ENCODE data around the gene KNG1. TPM values are rescaled to one million over a fixed set of nuclear protein-coding genes. Genes with fewer than 3 reads are reported as not detected.
"Not testable (repeated sequence)": the region's sequence is repeated elsewhere in the genome, so short reads cannot be mapped to it uniquely, and the experiment has no call there.

The KNG1 gene
- total RNA-seq, 4 donors from 2014 or later, result not detected

DNA sequence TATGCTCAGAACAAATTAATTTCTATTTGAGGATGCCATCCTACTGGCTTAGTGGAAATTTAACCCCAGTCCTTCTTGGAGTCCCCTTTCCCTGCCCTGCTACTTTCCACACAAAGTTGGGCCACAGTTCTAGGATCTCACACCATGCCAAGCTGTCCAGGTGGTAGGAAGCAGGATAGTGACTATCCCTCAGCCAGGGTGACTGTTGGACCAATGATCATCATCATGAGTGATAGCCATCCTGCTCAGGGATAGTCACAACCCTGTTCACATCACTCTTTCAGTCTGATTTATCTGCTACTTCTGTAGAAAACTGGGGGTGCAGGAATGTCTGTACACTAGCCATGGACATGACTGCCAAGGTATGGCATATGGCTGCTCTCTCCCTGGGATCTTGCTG, 38.6 kb upstream of the KNG1 start:
- Histone ChIP-seq H3K27ac (no peak overlapping the region), H3K4me3 (no peak overlapping the region), H3K9me3 (no peaks in the 10 kb centered on the region), H3K4me1 (no peaks in the 10 kb centered on the region), H3K36me3 (no peaks in the 10 kb centered on the region), H3K27me3 (peaks cover 26% of the 10 kb centered on the region)
- ATAC-seq, result no peak
- TF ChIP-seq POLR2A (IDR thresholded peaks at IDR 0.05), result no peak
- TF ChIP-seq, protein P1, sequence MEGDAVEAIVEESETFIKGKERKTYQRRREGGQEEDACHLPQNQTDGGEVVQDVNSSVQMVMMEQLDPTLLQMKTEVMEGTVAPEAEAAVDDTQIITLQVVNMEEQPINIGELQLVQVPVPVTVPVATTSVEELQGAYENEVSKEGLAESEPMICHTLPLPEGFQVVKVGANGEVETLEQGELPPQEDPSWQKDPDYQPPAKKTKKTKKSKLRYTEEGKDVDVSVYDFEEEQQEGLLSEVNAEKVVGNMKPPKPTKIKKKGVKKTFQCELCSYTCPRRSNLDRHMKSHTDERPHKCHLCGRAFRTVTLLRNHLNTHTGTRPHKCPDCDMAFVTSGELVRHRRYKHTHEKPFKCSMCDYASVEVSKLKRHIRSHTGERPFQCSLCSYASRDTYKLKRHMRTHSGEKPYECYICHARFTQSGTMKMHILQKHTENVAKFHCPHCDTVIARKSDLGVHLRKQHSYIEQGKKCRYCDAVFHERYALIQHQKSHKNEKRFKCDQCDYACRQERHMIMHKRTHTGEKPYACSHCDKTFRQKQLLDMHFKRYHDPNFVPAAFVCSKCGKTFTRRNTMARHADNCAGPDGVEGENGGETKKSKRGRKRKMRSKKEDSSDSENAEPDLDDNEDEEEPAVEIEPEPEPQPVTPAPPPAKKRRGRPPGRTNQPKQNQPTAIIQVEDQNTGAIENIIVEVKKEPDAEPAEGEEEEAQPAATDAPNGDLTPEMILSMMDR (IDR thresholded peaks at IDR 0.05), result no peak
- TF ChIP-seq EP300 (IDR thresholded peaks at IDR 0.05), result no peak
- no peak for TF ChIP-seq POLR2AphosphoS5 (IDR thresholded peaks at IDR 0.05)

DNA sequence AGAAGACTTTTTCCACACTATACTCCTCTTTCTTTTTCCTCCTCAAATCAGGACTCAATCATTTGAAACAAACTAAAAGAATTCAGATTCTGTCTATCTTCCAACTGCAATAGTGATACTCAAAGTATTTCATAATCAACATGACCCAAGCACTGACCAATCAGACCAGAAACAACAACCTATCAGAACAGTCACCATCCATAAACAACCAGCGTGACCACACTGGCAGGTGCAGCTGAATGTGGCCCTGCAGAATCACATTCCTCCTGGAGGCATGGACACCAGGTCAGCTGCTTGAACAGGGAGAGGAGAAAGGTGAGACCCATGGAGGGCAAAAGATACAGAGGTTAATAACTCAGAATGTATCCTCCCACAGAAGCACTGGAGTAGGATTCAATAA, 38.0 kb upstream of the KNG1 start:
- H3K4me1 ChIP-seq, result no peaks in the 10 kb centered on the region
- peaks cover 27% of the 10 kb centered on the region for H3K27me3 ChIP-seq
- H3K9me3 ChIP-seq, result no peaks in the 10 kb centered on the region
- 44 to 50% methylated on average over 1 of the region's 1 CpG for WGBS, 2 donors (ENCODE audit: low coverage in 1 of 2)
- H3K4me3 ChIP-seq, result no peak overlapping the region
- H3K36me3 ChIP-seq, result no peaks in the 10 kb centered on the region
- TF ChIP-seq POLR2A (IDR thresholded peaks at IDR 0.05) (no peak), POLR2AphosphoS5 (IDR thresholded peaks at IDR 0.05) (no peak), EP300 (IDR thresholded peaks at IDR 0.05) (no peak)
- TF ChIP-seq, protein P1 (IDR thresholded peaks at IDR 0.05), result no peak
- ATAC-seq, result no peak
- no peak overlapping the region for H3K27ac ChIP-seq

DNA sequence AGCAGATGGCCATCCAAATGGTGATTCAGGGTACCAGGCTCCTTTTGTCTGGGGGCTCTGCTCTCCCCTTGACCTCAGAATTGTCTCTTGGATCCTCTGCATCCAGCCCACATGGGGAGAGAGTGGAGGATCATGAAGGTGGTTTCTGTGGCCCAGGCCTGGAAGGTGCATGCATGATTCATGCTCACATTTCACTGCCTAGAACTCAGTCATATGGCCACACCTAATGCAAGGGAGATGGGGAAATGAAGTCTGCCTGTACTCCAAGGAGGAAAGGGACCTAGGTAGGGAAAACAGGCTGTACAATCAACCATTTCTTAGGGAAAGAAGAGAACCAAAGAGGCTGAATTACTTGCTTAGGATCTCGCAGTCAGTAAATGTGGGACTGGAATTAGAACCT, 36.3 kb upstream of the KNG1 start:
- H3K27ac ChIP-seq, result no peak overlapping the region
- WGBS, 2 donors (ENCODE audit: low coverage in 1 of 2), result 71 to 100% methylated on average over 1 of the region's 1 CpG
- no peaks in the 10 kb centered on the region for H3K4me1 ChIP-seq
- no peak overlapping the region for H3K4me3 ChIP-seq
- no peaks in the 10 kb centered on the region for H3K36me3 ChIP-seq
- no peak for ATAC-seq
- no peaks in the 10 kb centered on the region for H3K9me3 ChIP-seq
- TF ChIP-seq EP300 (IDR thresholded peaks at IDR 0.05) (no peak), POLR2AphosphoS5 (IDR thresholded peaks at IDR 0.05) (no peak), POLR2A (IDR thresholded peaks at IDR 0.05) (no peak)
- TF ChIP-seq, protein P1 (IDR thresholded peaks at IDR 0.05), result no peak
- peaks cover 30% of the 10 kb centered on the region for H3K27me3 ChIP-seq

DNA sequence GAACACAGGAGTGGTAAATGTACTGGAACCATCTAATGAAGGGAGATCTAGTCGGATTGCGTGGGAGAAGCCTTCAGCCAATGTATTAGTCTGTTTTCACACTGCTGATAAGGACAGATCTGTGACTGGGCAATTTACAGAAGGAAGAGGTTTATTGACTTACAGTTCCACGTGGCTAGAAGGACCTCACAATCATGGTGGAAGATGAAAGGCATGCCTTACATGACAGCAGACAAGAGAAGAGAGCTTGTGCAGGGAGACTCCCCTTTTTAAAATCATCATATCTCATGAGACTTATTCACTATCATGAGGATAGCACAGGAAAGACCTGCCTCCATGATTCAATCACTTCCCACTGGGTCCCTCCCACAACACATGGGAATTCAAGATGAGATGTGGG, 34.3 kb upstream of the KNG1 start:
- no peak for ATAC-seq
- Histone ChIP-seq H3K4me1 (no peaks in the 10 kb centered on the region), H3K4me3 (no peak overlapping the region), H3K27me3 (peaks cover 24% of the 10 kb centered on the region), H3K36me3 (no peaks in the 10 kb centered on the region), H3K9me3 (no peaks in the 10 kb centered on the region), H3K27ac (no peak overlapping the region)
- TF ChIP-seq POLR2AphosphoS5 (IDR thresholded peaks at IDR 0.05), result no peak
- TF ChIP-seq, protein P1 (IDR thresholded peaks at IDR 0.05), result no peak
- no peak for TF ChIP-seq EP300 (IDR thresholded peaks at IDR 0.05)
- no peak for TF ChIP-seq POLR2A (IDR thresholded peaks at IDR 0.05)
- 0 to 73% methylated on average over 1 to 3 of the region's 3 CpGs for WGBS, 2 donors (ENCODE audit: low coverage in 1 of 2)

DNA sequence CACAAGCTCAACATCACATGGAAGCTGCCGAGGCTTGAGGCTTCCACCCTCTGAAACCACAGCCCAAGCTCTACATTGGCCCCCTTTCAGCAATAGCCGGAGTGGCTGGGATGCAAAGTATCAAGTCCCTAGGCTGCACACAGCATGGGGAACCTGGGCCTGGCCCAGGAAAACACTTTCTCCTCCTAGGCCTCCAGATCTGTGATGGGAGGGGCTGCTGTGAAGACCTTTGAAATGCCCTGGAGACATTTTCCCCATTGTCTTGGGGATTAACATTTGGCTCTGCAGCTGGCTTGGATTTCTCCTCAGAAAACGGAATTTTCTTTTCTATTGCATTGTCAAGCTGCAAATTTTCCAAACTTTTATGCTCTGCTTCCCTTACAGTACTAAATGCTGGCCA, 33.2 kb upstream of the KNG1 start:
- Histone ChIP-seq H3K36me3 (no peaks in the 10 kb centered on the region), H3K27ac (no peak overlapping the region), H3K4me1 (no peaks in the 10 kb centered on the region), H3K9me3 (no peaks in the 10 kb centered on the region), H3K4me3 (no peak overlapping the region), H3K27me3 (peaks cover 17% of the 10 kb centered on the region)
- 75% methylated on average over 1 of the region's 3 CpGs; no CpG with 5 or more reads in 1 of the 2 donors for WGBS, 2 donors (ENCODE audit: low coverage in 1 of 2)
- ATAC-seq, result no peak
- TF ChIP-seq EP300 (IDR thresholded peaks at IDR 0.05), result no peak
- TF ChIP-seq, protein P1 (IDR thresholded peaks at IDR 0.05), result no peak
- TF ChIP-seq POLR2AphosphoS5 (IDR thresholded peaks at IDR 0.05), result no peak
- TF ChIP-seq POLR2A (IDR thresholded peaks at IDR 0.05), result no peak

DNA sequence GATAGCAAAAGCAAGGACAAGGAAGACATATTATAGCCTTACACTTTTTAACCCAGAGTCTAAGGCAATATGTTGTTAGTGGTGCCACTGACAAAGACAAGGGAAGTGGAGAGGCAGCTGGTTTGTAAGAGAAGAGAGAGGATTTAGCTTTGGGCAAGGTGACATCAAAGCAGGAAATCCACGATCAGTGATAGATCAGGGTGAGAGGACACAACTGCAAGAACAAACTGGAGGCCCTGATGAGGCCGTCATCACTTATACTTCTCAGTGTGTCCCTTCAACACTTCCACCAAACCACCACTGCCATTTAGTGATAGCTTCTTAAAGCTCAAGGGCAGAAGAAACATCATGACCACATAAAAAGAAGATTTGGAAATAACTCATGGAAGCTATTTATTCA, 30.7 kb upstream of the KNG1 start:
- H3K27me3 ChIP-seq, result peaks cover 17% of the 10 kb centered on the region
- not testable (repeated sequence) for H3K27ac ChIP-seq, ATAC-seq, H3K4me3 ChIP-seq, H3K4me1 ChIP-seq, H3K36me3 ChIP-seq, H3K9me3 ChIP-seq
- WGBS, 2 donors (ENCODE audit: low coverage in 1 of 2), result 63 to 78% methylated on average over 2 of the region's 2 CpGs
